Uterus (tissue), 2 donors: ENCODE measurements around the gene FXR1.

Source experiments
- POLR2A ChIP-seq, 2 donors: fragments of 450-650 bp; IDR thresholded peaks; one replicate each; pipeline ENCODE4 v1.6.1; 2016; ENCODE audit warnings: antibody characterized with exemption in 2 of 2, mild to moderate bottlenecking in 1 of 2, moderate library complexity in 1 of 2
- TF ChIP-seq, protein P1 (sequence below), 4 experiments: fragments of 200-600 bp in 2 of 4; fragments of 450-650 bp in 2 of 4; sonication (generic) in 2 of 4; IDR thresholded peaks; one replicate each; pipeline ENCODE4 v1.5.1; 2016 to 2019; ENCODE audit warnings: antibody characterized with exemption in 4 of 4, mild to moderate bottlenecking in 2 of 4, moderate library complexity in 1 of 4

DNA sequence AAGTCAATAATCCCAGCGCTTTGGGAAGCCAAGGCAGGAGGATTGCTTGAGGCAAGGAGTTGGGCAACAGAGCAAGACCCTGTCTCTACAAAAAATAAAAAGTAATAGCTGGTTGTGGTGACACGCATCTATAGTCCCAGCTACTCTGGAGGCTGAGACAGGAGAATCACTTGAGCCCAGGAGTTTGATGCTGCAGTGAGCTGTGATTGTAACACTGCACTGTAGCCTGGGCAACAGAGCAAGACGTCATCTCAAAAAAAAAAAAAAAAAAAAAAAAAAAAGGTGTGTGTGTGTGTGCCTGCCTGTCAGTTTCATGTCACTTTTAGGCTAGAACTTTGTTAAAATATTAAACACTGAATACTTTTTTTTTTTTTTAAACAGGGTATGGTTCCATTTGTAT, 48.6 kb downstream of the FXR1 start:
- TF ChIP-seq POLR2A (IDR thresholded peaks at IDR 0.05): no peak
- TF ChIP-seq, protein P1, sequence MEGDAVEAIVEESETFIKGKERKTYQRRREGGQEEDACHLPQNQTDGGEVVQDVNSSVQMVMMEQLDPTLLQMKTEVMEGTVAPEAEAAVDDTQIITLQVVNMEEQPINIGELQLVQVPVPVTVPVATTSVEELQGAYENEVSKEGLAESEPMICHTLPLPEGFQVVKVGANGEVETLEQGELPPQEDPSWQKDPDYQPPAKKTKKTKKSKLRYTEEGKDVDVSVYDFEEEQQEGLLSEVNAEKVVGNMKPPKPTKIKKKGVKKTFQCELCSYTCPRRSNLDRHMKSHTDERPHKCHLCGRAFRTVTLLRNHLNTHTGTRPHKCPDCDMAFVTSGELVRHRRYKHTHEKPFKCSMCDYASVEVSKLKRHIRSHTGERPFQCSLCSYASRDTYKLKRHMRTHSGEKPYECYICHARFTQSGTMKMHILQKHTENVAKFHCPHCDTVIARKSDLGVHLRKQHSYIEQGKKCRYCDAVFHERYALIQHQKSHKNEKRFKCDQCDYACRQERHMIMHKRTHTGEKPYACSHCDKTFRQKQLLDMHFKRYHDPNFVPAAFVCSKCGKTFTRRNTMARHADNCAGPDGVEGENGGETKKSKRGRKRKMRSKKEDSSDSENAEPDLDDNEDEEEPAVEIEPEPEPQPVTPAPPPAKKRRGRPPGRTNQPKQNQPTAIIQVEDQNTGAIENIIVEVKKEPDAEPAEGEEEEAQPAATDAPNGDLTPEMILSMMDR (IDR thresholded peaks at IDR 0.05): no peak
